Endometrium (tissue), 2 donors: ENCODE measurements around the gene OR1F1.
"Not testable (repeated sequence)": the region's sequence is repeated elsewhere in the genome, so short reads cannot be mapped to it uniquely, and the experiment has no call there.

Experiments
- FAIRE-seq: peaks from 2 replicates; lab custom pipeline; 2012; peaks lifted over from hg19 to GRCh38; lab: Jason Lieb, UNC
- donor health status: control.
- donor health status: control.

Gene OR1F1

GRCh38 chr16:3187798-3188674 is at the start of gene OR1F1:
Gene OR1F1 (plus strand): TSS chr16:3188204.
- FAIRE-seq, result no peak

GRCh38 chr16:3138342-3138741 is 49.7 kb upstream of the OR1F1 start:
- no peak for FAIRE-seq

- no peak for FAIRE-seq
Measured at GRCh38 chr16:3138823-3139426, 49.1 kb upstream of the OR1F1 start.

GRCh38 chr16:3139561-3139960 is 48.4 kb upstream of the OR1F1 start:
- FAIRE-seq, result not testable (repeated sequence)

GRCh38 chr16:3140603-3141427 is 47.2 kb upstream of the OR1F1 start:
- no peak for FAIRE-seq

GRCh38 chr16:3141781-3142311 is 46.2 kb upstream of the OR1F1 start:
- FAIRE-seq, result no peak

- FAIRE-seq, result no peak
Measured at GRCh38 chr16:3142327-3142726, 45.7 kb upstream of the OR1F1 start.

- no peak for FAIRE-seq
Measured at GRCh38 chr16:3142770-3143169, 45.2 kb upstream of the OR1F1 start.

GRCh38 chr16:3143189-3143588 is 44.8 kb upstream of the OR1F1 start:
- no peak for FAIRE-seq

GRCh38 chr16:3143598-3144320 is 44.2 kb upstream of the OR1F1 start:
- no peak for FAIRE-seq

GRCh38 chr16:3144321-3144983 is 43.6 kb upstream of the OR1F1 start:
- no peak for FAIRE-seq

- no peak for FAIRE-seq
Measured at GRCh38 chr16:3145151-3145550, 42.9 kb upstream of the OR1F1 start.

GRCh38 chr16:3145660-3146059 is 42.3 kb upstream of the OR1F1 start:
- no peak for FAIRE-seq

GRCh38 chr16:3147046-3147756 is 40.8 kb upstream of the OR1F1 start:
- no peak for FAIRE-seq

- FAIRE-seq, result no peak
Measured at GRCh38 chr16:3147757-3148104, 40.3 kb upstream of the OR1F1 start.

GRCh38 chr16:3148256-3149192 is 39.5 kb upstream of the OR1F1 start:
- FAIRE-seq, result no peak

GRCh38 chr16:3149193-3149530 is 38.8 kb upstream of the OR1F1 start:
- no peak for FAIRE-seq

- FAIRE-seq, result no peak
Measured at GRCh38 chr16:3149630-3150345, 38.2 kb upstream of the OR1F1 start.
